ENCODE data around the gene HDAC2. TPM values are rescaled to one million over a fixed set of nuclear protein-coding genes. Genes with fewer than 3 reads are reported as not detected.

HDAC2 gene
- total and polyA plus RNA-seq, 2 of the 13 experiments (the other 11 are each of a cell fraction or from before 2014, with no cell fraction given): 99.6 to 114 TPM

GRCh38 chr6:113995634-113996033, 24.7 kb upstream of the HDAC2 start:
- Histone ChIP-seq H3K27me3 (ENCODE audit: control insufficient read depth in 1 of 2, insufficient read depth in 2 of 2, low read length in 2 of 2) (no peaks in the 10 kb centered on the region), H3K36me3 (replicated peaks in 1 of 2; ENCODE audit: control insufficient read depth in 1 of 2, insufficient read depth in 2 of 2, low read length in 2 of 2) (no peaks in the 10 kb centered on the region), H3K4me2 (ENCODE audit: low read depth, low read length) (peak overlapping the region; percentile 21; the same call in 1 of the 2 replicates), H3K4me3 (replicated peaks in 1 of 3; ENCODE audit: insufficient read depth in 1 of 3, low read depth in 2 of 3, low read length in 3 of 3) (no peak overlapping the region), H2AFZ (ENCODE audit: low read length) (peak overlapping the region; percentile 84), H3K9ac (ENCODE audit: insufficient read depth, low read depth, low read length) (no peak overlapping the region), H4K20me1 (ENCODE audit: insufficient read depth, low read length) (no peaks in the 10 kb centered on the region), H3K27ac (ENCODE audit: extremely low read length, insufficient read depth, low read length) (no peak overlapping the region), H3K4me1 (ENCODE audit: insufficient read depth, low read length) (peaks cover 13% of the 10 kb centered on the region), H3K79me2 (ENCODE audit: insufficient read depth, low read length) (no peaks in the 10 kb centered on the region), H3K9me3 (ENCODE audit: low read length) (no peaks in the 10 kb centered on the region)
- intact Hi-C loops (cut with micrococcal nuclease; ENCODE audit: unreplicated experiment): loop anchor here (1.0 to 5.0 kb wide), 7 partner anchors 113 to 1552 kb away; partner anchors contain the start of gene HS3ST5
- BruUV-seq (replicated peaks): no TSS peak
- ChIA-PET POLR2A (interaction anchor here (1.3 kb wide), 2 partner anchors 307 to 347 kb away, joined by 3 read pairs; partner anchors contain the start of gene HS3ST5), CTCF (ENCODE audit: low intra/inter-chr PET ratio, low total read pairs) (interaction anchor here (1.0 to 1.8 kb wide), 5 partner anchors 101 to 1550 kb away, joined by 3 to 7 read pairs (median 4); no protein-coding TSS in a partner anchor)
- ATAC-seq (peak; percentile 83), DNase-seq (ENCODE audit: low spot score) (peak; percentile 19), FAIRE-seq (no peak)
- in situ Hi-C loops (cut with HindIII; ENCODE audit: extremely low pct_ligation_motif_present, low pct_unique_long_range_greater_than_20kb): loop anchor here (25.0 kb wide), 2 partner anchors 342 to 1892 kb away; partner anchors contain the start of gene HS3ST5
- 18% methylated on average over 4 of the region's 4 CpGs for WGBS (ENCODE audit: low lambda C conversion rate)
- TF ChIP-seq PAWR (CRISPR knock-in tag; IDR thresholded peaks at IDR 0.05; ENCODE audit: borderline replicate concordance) (no peak), ZNF225 (CRISPR knock-in tag; IDR thresholded peaks at IDR 0.05) (no peak), SETDB1 (CRISPR knock-in tag; IDR thresholded peaks at IDR 0.05; ENCODE audit: borderline replicate concordance) (no peak), FOXA1 (IDR thresholded peaks at IDR 0.05) (no peak), FOXA1 (CRISPR knock-in tag; IDR thresholded peaks at IDR 0.05) (no peak), ZNF646 (CRISPR knock-in tag; IDR thresholded peaks at IDR 0.05) (no peak), ARNT (IDR thresholded peaks at IDR 0.05) (no peak), STAG1 (CRISPR knock-in tag; IDR thresholded peaks at IDR 0.05) (peak; percentile 35), E2F2 (CRISPR knock-in tag; IDR thresholded peaks at IDR 0.05; ENCODE audit: borderline replicate concordance) (no peak), GATAD1 (CRISPR knock-in tag; IDR thresholded peaks at IDR 0.05) (no peak), ZNF556 (CRISPR knock-in tag; IDR thresholded peaks at IDR 0.05; ENCODE audit: borderline replicate concordance) (no peak), ZNF790 (CRISPR knock-in tag; IDR thresholded peaks at IDR 0.05; ENCODE audit: borderline replicate concordance) (no peak), ZNF3 (CRISPR knock-in tag; IDR thresholded peaks at IDR 0.05) (no peak), ZNF784 (CRISPR knock-in tag; IDR thresholded peaks at IDR 0.05; ENCODE audit: borderline replicate concordance) (no peak), ZNF510 (CRISPR knock-in tag; IDR thresholded peaks at IDR 0.05; ENCODE audit: low read depth) (no peak), TAF1 (CRISPR knock-in tag; IDR thresholded peaks at IDR 0.05) (no peak), SOX13 (IDR thresholded peaks at IDR 0.05) (no peak), SOX13 (CRISPR knock-in tag; conservative IDR thresholded peaks at IDR 0.05 in 1 of 2, IDR thresholded peaks at IDR 0.05 in 1 of 2) (peak in 1 of 2 experiments; percentile 13; a peak in 1 of 4 replicates)
